GM19438 (cell line): ENCODE results near the gene CHST12.

Experiments
- ATAC-seq: cut with Tn5 transposase; IDR thresholded peaks from one replicate; pipeline ENCODE4 v1.9.1; 2021; ENCODE audit warnings: low read depth; ENCODE audit not compliant: unreplicated experiment

CHST12 gene

DNA sequence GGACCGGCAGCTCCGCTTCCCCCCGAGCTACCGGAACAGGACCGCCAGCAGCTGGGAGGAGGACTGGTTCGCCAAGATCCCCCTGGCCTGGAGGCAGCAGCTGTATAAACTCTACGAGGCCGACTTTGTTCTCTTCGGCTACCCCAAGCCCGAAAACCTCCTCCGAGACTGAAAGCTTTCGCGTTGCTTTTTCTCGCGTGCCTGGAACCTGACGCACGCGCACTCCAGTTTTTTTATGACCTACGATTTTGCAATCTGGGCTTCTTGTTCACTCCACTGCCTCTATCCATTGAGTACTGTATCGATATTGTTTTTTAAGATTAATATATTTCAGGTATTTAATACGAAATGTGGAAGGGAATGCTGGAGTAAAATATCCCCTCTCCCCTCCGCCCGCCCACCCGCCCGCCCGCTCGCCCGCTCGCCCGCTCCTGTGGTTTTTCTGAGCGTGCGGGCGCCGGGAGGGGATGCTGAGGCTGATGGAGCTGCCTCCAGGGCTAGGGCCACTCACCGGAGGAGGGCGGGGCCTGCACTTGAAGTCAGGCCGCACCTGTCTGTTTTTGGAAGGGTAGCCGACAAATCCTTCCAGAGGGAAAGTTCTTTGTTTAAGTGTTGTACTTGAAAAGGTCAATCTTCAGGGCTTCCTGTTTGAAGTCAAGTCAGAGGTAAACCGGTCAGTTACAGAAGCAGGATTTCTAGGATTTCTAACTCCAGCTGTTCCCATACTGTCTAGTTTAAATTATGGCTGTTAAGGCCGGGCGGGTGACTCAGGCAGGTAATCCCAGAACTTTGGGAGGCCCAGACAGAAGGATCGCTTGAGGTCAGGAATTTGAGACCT lies 30.5 kb downstream of the CHST12 start:
- no peak for ATAC-seq

DNA sequence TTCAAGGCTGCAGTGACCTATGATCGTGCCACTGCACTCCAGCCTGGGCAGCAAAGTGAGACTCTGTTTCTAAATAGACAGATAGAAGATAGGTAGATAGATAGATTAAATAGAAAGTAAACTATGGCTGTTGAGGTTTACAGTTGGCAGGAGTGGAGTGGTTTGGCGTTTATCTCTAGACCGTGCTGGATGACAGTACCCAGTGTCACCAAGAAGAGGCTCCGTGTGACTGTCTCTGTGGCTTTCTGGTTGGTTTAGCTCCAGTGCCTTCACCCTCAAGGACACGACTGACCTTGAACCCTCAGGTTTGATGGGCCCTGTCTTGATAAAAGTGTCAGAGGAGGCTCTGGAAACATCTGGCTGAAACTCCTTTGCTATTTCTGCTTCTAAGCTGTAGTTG lies 31.7 kb downstream of the CHST12 start:
- no peak for ATAC-seq

DNA sequence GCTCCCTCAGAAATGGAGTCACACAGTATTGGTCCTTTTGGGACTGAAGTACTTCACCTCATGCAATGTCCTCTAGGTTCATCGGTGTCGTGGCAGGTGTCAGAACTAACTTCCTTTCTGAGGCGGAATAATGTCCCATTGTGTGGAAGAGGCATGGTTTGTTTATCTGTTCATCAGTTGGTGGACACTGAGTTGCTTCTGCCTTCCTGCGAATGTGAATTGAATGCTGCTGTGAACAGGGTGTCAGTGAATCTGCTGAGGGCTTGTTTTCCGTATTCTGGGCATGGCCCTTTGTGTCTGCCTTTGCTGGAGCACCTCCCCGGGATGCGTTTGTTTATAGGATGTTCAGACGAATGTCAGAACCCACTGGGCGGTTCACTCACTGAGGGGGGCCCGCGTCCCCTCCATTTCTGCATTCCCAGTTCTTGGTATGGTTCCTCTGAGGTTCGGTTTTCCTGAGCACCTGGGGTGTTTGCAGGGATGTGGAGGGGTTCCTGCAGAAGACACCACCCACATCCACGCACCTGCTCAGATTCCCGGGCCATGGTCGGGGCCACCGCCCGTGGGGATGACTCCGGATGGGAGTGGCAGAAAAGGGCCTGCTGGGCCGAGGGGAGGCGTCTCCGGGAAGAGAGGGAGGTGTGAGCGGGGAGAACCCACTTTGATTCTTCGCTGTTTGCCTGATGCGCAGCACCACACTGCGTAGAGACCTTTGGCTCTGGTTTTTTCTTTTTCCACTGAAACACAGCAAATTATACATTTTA lies 33.1 kb downstream of the CHST12 start:
- ATAC-seq: no peak

DNA sequence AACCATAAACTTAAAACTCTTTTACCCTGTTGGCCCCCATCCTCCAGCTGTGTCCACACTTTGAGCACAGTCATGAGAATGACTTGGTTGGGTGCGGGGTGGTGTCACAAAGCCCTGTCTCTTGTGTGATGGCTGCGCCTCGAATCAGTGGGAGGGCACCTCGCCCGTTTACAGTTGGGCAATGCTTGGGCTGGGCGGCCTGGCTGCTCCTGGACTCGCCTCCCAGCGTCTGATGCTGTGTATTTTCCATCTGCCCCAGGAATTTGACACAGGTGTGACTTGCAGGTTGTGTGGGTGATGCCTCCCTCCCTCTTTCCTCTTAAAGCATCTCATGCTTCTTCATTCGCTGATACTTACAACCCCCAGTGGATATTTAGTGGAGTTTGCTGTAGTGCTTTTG lies 33.7 kb downstream of the CHST12 start:
- ATAC-seq: no peak

DNA sequence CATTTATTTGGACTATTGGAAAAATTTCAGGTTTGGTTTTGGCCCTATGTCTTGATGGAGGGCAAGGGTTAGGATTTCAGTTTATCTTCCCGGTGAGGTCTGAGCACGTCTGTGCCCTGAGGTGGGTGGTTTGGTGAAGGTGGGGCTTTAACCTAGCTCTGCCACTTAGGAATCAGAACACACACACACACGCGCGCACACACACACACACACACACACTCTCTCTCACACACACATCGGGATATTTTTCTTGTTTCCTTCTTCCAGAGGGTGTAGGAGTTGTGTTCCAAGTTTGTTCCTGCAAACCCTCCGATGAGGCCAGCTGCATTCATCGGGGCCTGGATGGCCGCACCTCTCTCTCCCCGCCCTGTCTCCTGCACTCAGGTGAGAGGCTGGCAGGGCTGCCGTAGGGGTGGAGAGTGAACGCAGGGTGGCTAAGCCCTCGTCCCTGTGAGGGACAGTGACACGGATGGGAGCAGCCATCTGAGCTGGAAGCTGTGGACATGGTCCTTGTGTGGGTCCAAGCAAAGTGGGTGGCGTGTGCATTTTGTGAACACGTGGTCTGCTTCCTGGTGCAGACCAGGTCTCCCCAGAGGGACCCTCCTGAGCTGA lies 34.2 kb downstream of the CHST12 start:
- ATAC-seq: no peak

DNA sequence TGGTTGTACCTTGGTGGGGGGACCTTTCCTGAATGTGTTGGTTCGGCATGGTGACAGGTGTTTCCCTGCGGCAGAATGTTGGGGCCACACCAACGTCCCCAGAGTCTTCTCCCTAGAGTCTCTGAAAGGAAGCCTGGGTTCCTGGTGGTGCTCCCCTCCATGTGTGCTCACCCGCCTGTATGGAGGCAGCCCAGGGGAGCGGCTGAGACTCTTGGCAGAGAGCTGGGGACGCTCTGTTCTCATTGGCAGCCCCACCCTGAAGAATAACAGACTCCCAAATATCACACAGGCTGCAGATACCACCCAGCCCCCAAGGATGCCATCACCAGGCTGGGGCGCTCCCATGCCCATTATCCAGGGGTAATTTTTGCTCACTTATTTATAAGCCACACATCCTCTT lies 34.8 kb downstream of the CHST12 start:
- ATAC-seq: no peak

DNA sequence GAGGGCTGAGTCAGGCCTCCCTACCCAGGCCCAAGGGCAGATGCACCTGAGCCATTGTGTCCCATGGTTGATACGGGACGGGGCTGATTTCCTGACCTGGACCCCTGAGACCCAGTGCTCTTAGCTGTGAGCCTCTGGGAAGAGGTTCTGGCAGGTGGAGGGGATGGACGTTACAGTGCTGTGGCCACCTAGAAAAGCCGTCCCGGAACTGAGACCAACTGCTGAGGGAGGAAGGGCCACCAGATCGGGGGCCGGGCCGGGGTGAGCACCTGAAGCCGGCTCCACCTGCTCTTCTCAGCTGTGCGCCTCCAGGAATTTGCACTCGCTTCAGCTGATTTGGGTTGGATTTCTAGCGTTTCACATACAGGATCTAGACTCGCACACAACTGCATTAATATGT lies 35.4 kb downstream of the CHST12 start:
- no peak for ATAC-seq

DNA sequence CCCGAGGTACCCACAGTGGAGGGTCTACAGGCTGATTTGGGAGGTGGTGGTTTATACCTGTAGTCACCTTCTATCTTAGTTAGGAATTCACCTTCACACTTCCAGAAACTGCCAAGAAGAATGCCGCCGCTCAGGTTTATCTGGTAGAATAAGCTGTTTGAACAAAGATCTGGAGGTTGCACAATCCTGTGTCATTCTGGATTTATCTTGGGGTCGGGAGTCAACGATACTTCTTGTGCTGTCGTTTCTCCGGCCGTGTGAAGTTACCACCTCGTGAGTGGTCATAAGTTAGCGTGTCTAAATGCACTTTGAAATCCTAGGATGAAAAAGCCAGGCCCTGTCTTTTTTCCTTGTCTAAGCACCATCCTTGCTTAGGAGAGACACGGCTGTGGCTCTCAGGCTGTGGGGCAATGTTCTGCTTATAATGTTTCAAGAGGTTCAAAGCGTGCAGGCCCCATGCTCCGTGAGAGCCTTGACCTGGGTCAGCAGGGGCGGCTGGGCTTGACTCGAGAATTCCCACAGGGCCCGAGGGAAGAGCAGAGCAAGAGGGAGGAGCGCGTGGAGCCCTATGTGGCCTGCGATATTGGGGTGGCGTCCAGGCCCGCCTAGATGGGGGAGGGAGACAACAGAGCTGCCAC lies 37.3 kb downstream of the CHST12 start:
- ATAC-seq: no peak

DNA sequence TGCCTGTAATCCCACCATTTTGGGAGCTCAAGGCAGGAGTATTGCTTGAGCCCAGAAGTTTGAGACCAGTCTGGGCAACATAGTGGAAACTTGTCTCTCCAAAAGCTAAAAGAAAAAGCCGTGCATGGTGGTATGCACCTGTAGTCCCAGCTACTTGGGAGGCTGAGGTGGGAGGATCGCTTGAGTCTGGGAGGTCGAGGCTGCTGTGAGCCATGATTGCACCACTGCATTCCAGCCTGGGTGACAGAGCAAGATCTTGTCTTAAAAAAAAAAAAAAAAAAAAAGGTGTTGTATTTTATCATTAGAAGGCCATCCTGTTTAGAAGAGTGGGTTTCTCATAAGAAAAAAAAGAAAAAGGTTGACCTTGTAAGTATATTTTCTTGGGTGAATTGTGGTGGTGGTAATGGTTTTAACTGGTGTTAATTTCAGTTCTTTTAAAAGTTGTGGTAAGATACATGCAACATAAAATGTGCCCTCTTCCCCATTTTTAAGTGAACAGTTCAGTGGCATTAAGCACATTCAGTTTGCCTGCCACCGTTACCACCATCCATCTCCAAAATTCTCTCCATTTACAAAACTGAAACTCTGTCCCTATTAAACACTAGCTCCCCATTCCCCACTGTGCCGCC lies 38.1 kb downstream of the CHST12 start:
- no peak for ATAC-seq

DNA sequence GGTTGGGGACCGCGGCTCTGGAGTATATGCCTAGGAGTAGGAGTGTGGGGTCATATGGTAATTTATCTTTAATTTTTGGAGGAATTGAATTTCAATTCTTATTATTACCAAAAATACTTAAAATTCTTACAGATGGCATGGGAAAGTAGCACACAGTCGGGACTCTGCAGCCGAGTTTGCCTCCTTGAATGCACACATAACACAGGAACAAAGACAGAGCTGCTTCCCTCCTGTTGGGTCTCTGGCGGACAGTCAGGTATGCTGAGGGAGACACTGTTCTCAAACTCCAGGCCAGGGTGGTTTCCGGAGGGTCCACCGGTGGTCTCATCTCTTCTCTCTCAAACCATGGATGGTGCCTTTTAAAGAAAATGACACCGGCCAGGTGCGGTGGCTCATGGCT lies 40.1 kb downstream of the CHST12 start:
- ATAC-seq: no peak

DNA sequence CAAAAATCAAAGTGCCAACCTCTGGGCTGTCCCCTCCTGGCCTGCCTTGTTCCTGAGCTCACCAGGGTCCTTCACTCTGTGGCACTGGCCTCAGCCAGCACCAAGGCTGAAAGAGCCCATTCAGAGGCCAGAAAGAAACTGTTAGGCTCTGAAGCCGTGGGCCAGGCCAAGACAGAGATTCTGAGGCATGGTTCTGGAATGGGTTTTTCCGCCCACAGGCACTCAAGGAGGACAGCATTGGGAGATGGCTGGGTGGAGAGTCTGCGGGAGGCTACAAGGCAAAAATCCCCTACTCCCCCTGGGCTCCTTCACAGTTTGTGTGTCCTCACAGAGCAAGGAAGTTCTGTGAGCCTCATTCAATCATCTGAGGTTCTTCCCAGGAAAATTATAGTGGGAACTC lies 41.1 kb downstream of the CHST12 start:
- no peak for ATAC-seq

DNA sequence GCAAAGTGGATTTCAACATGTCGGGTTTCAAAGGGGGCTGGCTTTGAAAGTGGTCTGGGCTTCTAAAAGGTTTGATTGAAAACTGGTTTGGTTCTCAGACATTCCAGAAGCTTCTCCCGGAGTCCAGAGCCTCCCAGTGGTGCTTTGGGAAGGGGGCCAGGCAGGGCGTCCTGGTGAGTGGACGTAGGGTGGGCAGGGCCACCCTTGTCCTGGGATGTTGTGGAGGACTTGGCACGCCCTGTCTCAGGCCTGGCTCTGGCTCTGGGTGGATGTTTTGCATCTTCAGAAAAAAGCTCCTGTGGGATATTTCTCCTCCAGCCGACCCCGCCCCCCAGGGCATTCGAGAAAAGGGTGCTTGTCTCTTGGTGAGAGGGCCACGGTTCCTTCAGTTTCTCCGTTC lies 41.6 kb downstream of the CHST12 start:
- no peak for ATAC-seq

DNA sequence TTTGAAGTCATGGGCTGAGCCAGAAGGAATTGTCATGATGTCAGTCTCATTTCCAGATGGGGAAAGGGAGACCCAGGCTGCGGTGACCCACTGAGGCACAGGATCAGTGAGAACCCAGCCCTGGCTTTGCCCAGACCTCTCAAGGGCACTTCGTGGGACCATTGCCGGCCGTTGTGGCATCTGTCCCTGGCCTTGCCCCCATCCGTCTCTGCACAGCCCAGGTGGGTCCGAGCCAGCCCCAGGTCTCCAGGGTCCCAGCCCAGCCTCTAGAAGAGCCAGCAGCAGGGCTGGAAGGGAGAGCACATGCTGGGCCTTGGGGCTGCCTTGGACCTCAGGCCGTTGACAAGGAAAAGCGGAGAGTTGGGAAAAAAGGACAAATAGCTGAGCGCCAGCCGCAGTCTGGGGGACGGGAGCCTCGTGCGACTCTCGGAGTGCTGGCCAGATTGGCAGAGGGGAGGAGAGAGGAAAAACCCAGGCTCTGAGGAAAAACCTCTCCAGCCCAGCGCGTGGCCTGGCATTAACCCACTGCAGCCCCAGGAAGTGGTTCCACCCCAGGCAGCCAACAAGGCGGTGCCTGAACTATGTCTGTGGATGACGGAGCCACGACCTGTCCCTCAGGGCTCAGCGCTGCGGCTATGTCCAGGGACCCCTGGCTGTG lies 42.6 kb downstream of the CHST12 start:
- no peak for ATAC-seq

DNA sequence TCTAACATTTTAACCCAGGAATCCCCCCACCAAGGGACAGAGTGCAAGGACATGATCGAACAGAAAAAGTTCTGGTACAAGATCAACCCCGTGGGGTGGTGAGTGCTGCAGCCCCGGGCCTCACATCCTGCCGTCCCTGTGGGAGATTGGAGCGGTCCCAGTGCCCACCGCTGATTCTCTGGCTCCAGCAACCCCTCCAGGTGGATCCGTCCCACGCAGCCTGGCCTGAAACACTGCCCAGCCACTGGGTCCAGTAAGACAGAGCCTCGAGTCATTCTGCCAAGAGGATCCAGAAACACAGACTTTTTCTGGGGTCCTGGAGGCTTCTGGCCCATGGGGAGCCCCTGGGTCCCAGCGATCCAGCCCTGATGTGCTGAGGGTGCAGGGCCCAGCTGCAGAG lies 43.3 kb downstream of the CHST12 start:
- ATAC-seq: no peak

DNA sequence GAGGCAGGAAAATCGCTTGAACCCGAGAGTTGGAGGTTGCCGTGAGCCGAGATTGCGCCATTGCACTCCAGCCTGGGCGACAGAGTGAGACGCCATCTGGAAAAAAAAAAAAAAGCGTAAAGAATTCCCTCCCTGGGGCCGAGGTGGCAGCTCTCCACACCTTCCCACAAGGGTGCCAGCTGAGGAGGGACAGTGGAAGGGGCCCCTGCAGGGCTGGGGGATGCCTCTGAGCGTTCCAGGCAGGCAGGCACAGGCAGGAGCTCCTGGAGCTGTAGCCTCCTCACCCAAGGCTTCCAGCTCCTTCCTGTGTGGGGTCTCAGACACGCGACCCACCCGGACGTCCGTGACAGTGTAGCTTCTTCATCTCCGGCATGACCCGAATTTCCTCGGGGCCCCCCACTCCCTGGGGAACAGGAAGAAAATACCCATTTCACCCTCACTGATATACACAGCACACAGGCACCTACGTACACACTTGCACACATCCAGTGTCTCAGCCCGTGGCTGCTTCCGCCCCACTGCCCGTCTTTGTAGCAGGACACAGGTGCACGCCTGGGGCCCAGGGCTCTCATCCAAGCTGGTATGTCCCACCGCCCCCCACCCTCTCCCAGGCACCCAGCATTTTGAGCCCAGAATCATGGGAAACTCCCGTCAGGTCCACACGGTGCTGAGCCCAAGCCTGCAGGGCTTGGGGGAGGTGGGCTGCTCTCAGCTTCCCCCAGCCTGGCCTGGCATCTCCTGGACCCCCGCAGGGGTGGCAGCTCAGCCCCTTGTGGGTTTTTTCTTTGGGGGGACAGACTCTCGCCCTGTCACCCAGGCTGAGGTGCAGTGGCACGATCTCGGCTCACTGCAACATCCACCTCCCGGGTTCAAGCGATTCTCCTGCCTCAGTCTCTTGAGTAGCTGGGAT lies 47.0 kb downstream of the CHST12 start:
- ATAC-seq: no peak

DNA sequence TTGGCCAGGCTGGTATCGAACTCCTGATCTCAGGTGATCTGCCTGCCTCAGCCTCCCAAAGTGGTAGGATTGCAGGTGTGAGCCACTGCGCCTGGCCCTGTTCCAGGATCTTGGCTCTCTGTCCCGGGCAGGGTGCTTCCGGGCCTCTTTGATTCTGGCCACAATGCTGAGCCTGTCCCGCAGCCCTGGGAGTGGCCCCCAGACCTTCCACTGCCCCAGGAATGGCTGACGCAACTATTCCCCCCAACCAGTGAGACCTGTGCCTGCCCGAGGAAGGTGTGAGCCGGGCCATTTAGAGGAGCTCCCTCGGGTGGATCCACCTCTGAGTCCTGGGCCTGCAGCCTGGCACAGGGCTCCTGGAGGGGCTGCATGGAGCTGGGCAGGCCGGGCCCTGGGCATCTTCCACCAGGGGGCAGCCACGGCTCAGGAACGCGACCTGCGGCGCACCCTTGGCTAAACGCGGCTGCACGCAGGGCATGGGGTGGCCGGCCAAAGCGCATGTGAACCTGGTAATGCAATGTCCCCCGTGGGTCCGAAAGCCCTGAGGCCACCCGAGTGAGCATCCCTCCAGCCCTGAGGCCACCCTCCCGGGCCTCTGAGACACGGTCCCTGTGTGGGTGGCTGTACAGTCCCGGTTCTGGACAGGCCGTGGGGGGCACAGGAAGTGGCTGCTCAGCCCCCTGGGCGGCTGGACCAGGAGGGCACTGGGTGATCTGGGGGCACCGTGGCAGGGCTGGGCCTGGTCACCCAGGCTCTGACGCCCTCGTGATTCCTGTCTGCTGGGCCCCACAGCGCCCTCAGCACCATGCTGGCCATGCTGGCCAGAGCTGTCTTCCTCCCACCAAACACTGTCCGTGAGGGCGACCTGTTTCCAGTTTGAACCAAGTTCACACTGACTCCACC lies 48.0 kb downstream of the CHST12 start:
- ATAC-seq: peak; percentile 80

DNA sequence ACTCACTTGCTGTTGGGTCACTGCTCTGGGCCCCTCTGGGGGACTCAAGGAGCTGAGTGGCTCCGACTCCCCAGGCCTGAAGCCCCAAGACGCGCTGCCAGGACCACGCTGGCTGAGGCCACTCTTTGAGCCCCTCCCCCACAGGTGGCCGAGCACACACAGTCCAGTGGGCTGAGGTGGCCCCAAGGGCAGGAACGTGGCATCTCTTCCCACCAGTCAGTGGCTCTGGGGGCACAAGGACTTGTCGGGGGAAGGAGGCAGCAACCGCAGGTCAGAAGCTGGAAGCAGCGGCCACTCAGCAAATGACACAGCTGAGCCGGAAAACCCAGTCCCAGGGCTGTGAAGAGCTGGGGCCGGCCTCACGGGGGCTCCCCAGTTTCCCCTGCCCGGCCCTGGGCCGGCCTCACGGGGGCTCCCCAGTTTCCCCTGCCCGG lies 48.7 kb downstream of the CHST12 start:
- ATAC-seq: no peak

DNA sequence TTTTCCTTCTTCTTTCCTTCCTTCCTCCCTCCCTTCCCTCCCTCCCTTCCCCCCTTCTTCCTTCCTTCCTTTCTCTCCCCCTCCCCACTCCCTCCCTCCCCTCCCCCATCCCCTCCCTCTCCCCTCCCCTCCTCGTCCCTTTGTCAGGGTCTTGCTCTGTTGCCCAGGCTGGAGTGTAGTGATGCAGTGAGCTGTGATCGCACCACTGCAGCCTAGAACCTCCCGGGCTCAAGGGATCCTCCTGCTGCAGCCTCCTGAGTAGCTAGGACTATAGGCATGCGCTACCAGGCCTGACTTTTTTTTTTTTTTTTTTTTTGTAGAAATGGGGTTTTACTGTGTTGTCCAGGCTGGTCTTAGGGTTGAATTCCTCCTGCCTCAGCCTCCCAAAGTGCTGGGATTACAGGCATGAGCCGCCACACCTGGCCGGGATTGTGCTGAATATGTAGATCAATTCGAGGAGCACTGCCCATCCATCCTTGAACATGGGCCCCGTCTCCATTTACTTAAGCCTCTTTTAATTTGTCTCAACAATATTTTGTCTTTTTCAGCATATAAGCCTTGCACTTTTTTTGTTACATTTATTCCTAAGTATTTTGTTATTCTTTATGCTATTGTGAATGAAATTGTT lies 49.3 kb downstream of the CHST12 start:
- no peak for ATAC-seq
